A172 (cell line): Measurements from ENCODE around the gene TNFAIP8. TPM values are rescaled to one million over a fixed set of nuclear protein-coding genes. Genes with fewer than 3 reads are reported as not detected.
A peak's percentile ranks its signal among the peaks of the same experiment; 100 is the strongest.

ENCODE experiments used
- DNase-seq: peaks from one replicate; pipeline ENCODE4 v3.0.0-alpha.2; 2015; ENCODE audit warnings: low spot score
- total RNA-seq: library from RNA; depleted of rRNA; stranded (reverse); fragments of >200 nt; shearing (Covaris generic); gene quantifications from 2 replicates; pipeline ENCODE4 v1.2.3, GENCODE V29; 2014

TNFAIP8 gene
- total RNA-seq, 1 experiment from 2014 or later, result 18.0 TPM

DNA sequence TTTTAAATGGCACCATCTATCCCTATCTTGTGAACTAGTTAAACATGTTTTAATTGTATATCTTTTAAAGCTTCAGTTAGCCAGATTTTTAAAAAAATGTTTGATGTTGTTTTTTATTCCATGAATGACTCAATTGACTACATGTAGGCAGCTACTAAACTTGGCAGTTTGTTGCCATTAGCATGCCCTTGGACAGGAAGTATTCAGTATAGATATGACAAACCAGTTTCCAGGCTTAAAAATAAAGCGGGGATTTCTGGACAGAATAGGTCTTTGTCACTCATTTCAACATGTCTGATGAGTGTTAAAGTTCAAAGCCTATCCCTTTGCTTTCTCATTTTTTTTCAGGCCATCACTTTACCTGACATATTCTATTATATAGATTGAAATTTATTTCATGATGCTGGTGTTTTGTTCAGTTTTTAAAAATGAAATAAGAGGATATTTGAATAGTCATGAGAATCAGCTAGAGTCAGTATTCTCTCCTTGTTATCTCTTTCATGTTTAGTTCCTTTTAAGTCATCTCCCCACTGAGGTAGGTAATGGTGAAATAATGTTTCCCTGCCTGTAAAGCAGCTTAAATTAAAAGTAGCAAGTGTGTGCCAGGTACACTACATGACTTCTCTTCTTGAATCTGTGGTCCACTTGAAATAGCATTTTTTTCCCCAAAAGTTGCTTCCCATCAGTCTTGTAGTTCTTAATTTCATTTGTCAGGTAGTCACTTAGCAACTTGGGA, 11.9 kb downstream of the TNFAIP8 start:
- peak; percentile 39 for DNase-seq

DNA sequence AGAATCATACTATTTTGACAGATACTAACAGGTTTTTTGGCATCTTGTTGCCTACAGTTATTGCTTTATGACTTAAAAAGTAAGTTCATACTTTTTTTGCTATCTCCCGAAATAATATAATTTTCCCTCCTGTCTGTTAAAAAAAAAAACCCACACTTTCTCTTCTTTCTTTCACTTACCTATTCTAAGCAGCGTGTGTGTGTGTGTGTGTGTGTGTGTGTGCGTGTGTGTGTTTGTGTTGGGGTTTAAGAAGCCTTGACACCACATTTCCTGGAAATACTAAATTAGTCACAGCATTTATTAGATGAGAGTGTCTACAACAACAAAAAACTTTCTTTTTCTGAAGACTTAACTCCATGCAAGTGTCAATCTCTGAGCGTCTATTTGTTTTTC, 12.4 kb downstream of the TNFAIP8 start:
- no peak for DNase-seq

DNA sequence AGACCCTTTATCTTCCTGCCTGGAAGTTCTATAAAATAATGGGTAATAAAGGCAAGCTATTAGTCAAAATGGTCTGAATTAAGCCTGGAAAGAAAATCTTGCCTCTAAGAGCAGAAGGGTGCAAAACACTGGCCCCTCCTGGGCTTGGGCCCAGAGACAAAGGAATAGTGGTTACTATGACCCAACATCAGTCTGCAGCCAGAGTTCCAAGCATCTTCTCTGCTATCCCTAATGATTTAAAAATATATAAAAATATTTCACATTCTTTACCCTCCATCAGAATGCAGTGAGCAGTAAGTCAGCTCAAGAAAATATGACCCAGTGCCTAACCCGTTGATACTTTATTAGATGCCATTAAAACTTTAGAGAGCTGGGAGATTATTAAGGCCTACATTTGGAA, 14.7 kb downstream of the TNFAIP8 start:
- no peak for DNase-seq

DNA sequence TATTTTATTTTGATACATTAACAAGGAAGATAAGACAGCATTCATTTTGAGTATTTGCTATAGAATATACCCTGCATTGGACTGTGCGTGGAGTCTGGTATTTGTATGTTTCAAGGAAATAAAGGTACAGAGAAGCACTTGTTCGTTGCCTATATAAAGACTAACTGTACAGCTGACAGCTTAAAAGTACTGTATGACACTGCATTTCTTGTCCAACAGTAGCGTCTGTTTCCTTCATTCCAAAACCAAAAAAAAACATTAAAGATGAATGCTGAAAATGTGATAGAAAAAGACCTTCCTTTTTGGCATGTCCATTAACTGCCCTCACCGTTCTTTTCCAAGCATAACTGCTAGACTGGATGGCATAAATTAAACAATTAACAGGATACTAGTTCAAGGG, 15.3 kb downstream of the TNFAIP8 start:
- no peak for DNase-seq

DNA sequence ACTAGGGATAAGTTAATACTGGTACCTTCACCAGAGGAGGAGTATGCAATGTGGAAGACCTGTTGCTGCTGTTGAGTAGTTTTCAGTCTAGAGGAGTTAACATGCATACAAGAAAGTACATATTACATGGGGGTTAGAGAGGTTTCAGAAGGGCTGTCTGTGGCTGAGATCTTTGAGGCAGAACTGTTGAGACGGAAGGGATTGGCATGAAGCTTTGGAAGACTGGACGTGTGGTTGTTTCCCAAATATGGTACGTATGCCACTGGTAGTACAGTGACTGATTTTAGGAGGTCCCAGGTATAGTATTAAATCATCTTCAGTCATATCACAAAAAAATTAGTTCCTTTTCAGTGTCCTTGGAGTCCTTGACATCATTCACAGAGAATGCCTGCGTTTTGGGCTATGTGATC, 17.6 kb downstream of the TNFAIP8 start:
- no peak for DNase-seq

DNA sequence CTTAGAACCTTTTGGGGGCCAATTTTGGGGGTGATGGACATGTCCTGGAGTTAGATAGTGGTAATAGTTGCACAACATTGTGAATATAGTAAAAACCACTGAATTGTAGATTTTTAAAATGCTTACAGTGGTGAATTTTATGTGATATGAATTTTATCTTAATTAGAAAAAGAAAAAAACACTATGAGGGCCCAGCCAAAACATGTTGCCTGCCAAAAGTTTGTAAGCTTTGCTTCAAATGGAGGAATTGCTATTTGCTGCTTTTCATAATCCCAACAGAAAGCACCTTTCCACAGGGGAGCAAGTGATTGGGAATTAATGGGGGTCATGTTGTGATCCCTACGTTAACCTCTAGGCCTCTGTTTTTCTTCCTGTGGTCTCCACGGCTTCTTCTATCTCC, 19.1 kb downstream of the TNFAIP8 start:
- DNase-seq, result no peak

DNA sequence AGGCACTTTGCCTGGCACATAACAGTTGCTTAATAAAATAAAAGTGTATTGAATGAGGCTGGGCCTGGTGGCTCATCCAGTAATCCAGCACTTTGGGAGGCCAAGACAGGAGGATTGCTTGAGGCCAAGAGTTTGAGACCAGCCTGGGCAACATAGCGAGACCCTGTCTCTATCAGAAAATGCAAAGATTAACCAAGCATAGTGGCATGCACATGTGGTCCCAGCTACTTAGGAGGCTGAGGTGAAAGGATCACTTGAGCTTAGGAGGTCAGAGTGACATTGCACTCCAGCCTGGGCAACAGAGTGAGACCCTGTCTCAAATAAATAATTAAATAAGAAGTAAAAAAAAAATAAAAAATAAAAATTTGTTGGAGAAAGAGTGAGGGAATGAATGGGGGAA, 21.2 kb downstream of the TNFAIP8 start:
- DNase-seq, result no peak

DNA sequence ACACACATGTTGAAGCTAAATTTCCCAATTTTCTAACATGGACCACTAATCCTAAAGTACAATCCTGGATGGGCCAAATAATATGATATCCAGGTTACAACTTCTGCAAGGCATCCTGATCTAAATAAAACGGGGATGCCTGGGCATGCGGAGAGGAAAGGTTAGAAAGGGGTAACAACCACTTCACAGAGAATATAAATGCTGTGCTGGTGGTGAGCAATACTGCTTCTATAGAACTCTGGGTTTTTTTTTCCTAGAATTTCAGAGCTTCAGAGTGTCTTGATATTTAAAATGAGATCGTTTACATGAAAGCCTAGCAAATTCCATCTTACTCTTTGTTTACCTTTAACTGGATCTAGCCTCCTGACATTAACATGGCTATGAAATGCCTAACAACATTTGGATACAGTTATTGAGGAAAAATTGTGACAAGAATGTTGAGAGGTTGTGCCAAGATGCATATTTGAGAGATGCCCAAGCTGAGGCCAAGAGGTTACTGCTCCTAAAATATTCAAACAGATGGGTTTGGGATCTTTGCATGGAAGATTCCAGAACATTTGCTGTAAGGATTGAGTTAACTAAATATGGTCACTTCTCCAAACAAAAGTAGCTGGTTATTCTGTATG, 22.4 kb downstream of the TNFAIP8 start:
- DNase-seq, result no peak

DNA sequence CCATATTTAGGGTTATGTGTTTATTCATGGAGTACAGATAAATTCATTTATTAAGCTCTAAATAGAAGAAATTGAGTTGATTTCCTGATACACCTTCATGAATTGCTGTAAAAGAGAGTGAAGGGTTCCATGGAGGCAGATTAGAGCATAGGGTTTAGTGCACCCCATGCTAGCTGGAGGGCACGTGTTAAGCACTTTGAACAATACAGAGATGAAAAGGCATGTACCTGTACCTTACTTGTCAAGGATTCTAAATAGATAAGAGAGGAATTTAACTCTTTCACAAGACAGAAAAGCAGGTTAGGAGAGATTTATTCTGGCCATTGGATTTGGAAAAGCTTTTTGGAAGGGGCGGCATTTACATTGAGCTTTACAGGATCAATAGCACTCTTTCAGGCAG, 23.3 kb downstream of the TNFAIP8 start:
- no peak for DNase-seq

DNA sequence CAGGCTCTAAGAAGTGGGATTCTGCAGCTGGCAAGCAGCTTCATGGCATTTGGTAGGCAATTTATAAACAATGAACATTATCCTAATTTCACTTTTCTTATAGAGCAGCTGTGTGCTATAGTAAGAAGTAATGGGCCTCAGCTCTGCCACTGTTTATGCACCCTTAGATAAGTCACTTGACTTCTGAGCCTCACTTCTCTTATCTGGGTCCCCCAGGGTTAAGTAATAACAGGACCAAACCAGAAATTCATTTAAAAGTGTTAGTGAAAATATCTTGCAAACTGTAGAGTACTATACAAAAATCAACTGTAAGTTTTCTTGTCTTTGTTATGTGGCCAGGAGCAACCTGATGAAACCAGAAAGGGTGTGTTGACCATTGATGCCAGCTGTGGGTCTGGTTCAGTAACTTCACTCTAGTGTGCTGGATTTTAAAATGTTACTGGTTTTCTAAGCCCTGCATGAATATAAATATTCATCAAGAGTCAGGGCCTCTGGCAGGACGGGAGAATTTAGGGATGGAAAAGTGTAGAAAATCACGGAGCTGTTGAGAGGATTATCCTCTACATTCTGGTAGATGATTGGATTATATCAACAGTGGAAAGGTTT, 24.2 kb downstream of the TNFAIP8 start:
- no peak for DNase-seq

DNA sequence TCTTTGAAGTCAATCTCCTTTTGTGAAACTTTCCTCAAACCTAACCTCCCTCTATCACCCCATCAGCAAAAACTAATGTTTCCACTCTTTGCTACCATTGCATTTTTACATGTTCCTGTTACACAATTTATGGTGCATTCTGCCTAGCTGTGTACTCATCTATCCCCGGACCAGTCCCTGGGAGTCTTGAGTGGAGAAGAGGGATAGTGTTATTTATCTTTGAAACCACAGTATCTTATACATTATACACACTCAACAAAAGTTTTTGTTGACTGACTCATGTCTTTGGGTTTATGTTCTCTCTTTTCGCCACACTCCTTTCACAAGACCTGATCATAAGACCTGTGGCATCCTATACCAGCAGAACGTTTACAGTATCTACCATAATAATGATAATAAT, 26.4 kb downstream of the TNFAIP8 start:
- DNase-seq, result no peak

DNA sequence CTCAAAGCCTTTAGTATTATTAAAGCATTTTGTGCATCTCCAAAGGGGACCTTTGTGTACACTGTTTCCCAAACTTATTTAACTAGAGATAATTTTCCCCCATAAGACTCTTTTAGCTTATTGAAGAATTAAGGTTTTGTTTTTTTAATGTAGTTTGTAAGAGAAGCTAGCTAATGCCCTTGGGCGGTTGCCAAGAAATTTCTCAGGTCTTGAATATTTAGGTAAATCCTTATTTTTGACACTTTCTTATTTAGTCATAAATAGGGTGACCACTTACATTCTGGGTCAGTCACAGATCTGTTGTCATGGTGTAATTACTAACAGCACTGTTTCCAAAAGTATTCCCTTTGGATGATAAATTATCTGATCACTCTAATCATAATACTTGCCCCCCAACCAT, 27.2 kb downstream of the TNFAIP8 start:
- no peak for DNase-seq

DNA sequence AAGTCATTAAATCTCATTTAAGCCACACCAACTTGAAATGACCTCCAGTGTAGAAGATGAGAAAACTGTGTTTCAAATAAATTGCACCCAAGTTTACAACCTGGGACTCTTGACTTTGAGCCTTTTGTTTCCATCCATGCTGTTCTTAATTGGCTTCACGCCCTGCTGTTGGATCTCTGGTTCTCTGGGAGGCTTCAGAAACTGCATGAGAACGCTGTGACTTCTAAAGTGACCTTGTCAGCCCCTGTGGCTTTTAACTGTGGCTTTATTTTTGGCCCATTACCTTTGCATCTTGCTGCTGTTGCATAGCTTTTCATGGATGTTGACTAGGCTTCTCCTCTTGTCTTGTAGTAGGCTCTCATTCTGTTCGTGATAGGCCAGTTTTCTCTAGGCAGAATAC, 29.3 kb downstream of the TNFAIP8 start:
- no peak for DNase-seq

DNA sequence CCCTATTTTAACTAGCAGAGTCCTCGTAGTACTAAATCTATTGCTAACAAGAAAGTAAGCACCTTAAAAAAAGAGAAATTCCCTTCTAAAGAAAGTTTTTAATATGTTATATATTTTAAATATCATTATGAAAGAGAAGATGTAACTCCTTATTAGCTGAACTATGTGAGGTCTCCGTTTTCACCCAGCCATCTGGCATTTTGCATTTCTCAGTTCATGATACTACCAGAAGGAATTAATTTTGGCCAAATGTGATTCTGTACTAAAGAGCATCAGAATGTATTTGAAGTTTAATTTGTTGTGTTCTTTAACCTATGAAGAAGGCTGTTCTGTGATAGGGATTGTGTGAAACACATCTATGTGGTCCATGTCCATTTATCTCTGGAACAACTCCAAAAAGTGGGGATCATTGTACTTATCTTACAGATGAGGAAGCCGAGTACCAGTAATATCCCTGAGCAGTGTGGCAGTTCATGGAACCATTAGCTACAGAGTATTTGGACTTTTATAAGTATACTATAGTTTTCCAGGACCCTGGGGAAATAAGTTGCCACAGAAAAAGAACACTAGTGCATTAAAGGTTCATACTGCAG, 29.8 kb downstream of the TNFAIP8 start:
- no peak for DNase-seq

DNA sequence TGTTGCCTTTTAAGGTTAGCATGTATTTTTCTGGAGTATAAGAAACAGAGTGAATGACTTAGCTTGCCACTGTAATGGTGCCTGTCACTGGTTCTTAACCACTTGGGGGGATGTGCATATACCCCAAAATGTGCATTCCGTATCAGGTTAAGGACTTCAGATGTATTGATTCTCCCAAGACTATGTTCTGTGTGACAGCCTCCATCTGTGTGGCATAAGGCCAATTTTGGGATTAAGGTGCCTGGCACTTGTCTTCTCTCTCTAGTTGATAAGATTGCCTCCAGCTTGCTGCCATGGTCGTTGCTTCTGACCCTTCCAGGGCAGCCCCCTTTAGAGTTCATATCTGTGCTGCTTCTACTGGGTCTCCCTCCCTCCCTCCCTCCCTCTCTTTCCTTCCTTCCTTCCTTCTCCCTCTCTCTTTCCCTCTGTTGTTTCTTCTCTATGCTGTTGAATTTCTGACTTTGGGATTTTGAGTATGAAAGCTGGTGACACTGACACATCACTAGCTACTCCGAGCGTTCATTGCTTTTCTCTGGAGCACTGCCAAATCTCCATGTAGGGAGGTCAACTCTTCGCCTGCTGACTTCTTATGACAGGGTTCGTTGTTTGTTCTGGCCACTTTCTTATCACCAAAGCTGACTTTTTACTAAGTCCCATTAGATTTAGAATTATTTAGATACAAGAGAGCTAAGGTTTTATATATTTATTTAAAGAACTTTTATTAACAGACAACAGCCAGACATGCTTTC, 31.0 kb downstream of the TNFAIP8 start:
- DNase-seq, result no peak

DNA sequence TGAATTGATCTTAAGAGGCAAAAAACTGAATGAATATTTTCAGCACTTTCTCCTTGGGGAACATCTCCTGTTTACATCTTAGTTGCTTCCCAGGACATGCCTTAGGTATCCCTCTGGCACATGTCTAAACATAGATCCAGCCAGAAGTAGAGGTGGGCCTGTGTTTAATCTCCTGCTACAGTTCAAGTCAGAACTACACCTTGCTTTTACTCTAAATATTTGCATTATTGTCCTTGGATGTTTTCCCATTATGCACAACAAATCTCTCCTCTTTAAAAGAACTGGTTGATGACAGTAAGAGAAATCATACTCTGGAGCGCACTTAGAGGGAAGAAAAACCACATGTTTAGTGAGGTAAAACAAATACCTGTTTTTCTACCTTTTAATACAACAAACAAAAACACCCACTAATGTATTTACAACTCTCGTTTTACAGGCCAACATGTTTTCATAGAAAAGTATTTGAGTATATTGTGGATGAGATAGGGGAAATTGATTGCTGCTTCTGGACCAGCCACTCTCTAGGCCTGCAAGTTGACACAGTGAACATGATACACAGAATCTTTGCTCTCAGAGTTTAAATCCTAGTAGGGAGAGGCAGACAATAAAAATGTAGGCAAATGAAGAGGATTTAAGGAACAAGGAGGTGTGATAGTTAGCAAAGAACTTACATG, 32.3 kb downstream of the TNFAIP8 start:
- no peak for DNase-seq

DNA sequence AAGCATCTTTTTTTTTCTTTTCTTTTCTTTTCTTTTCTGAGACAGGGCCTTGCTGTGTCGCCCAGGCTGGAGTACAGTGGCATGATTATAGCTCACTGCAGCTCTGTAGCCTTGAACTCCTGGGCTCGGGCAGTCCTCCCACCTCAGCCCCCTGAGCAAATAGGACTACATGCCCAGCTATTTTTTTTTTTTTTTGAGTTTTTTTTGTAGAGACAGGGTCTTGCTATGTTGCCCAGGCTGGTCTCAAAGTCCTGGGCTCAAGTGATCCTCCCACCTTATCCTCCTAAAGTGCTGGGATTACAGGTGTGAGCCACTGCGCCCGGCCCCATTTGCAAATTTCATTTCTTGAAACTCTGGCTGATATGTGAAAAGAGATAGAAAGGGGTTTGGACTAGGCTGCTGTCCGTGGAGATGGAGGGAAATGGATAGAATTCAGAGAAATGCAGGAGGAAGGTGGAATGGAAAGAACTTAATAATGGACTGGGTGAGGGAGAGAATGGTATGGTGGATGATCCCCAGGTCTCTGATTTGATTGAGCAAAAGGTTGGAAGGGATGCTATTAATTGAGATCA, 32.9 kb downstream of the TNFAIP8 start:
- no peak for DNase-seq

DNA sequence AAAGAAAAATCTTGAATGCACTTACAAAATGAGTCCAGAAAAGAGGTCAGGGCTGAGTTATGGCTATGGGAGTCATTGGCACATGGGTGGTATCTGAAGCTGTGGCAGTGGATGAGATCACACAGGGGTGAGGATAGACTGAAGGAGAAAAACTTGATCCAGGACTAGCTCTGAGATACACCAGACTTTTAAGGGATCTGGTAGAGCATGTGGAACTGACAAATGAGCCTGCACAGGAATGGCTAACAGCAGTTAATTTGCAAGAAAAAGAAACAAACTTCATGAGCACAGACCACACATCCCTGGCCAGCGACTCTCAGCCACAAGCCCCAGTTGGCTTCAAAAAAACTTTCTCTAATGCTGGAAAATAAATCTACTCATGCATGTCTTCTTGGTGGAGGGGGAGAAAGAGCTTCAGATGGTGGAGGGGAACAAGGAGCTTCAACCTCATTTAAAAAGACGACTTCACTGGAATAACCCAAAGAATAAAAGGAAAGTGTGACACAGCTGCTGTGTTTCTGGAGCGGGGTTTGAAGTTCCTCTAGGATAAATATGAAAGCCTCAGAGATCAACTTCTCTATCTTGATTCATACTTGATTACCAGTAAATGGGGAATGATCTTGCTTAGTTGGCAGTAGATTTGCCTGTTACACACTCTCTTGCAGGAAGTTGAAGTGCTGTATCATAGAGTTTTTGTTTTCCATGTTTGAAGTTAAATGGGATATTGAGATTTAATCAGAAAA, 33.6 kb downstream of the TNFAIP8 start:
- no peak for DNase-seq

DNA sequence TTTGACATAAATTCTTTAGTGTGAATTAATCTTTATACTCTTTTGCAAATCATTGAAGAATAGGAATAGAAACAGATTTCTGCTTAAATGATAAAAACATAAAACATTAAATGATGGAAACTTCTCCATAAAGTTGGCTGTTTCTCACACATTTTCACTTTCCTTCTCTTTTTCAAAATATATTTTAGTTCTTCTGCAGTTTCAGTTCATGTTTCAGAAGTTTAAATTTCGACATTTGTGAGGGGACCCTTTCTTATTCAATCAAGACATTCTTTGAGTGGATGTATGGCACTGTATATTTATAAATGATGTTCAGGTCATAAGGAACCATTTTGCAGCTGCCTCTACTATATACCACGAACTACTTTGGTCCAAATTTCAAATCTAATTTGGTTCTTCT, 34.6 kb downstream of the TNFAIP8 start:
- DNase-seq, result no peak

DNA sequence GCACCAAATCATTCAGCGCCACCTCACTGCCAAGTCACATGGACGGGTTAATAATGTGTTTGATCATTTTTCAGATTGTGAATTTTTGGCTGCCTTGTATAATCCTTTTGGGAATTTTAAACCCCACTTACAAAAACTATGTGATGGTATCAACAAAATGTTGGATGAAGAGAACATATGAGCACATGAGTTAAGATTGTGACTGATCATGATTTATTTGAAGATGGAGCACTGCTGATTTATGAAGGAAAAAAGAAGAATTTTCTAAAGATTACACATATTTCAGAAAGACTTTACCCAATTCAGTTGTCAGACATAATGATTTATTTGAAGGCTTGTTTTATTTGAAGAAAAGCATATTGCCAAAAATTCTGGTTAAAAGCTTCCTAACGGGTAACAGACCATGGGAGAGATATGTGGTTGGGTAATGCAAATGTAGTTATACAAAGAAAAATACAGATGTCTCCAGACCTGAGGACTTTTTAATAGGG, 37.4 kb downstream of the TNFAIP8 start:
- DNase-seq, result no peak
